Measurements from ENCODE around the gene SCRT2.
"Not testable (repeated sequence)": the region's sequence is repeated elsewhere in the genome, so short reads cannot be mapped to it uniquely, and the experiment has no call there.

Gene SCRT2

GRCh38 chr20:698276-698675 lies 22.7 kb upstream of the SCRT2 start:
- TF ChIP-seq MAX (IDR thresholded peaks at IDR 0.05; ENCODE audit: low read depth, low read length) (no peak), MYC (IDR thresholded peaks at IDR 0.05; ENCODE audit: low read depth, low read length) (no peak), POLR2A (IDR thresholded peaks at IDR 0.05; ENCODE audit: extremely low read depth, insufficient read length) (no peak), CTCF (IDR thresholded peaks at IDR 0.05; ENCODE audit: low read depth, low read length) (no peak)
- no peak for DNase-seq (ENCODE audit: low read depth)
- no peak overlapping the region for H3K4me3 ChIP-seq (ENCODE audit: low read depth, low read length)

- no peak for DNase-seq (ENCODE audit: low read depth)
- TF ChIP-seq MYC (IDR thresholded peaks at IDR 0.05; ENCODE audit: low read depth, low read length) (no peak), MAX (IDR thresholded peaks at IDR 0.05; ENCODE audit: low read depth, low read length) (no peak), POLR2A (IDR thresholded peaks at IDR 0.05; ENCODE audit: extremely low read depth, insufficient read length) (no peak), CTCF (IDR thresholded peaks at IDR 0.05; ENCODE audit: low read depth, low read length) (no peak)
- no peak overlapping the region for H3K4me3 ChIP-seq (ENCODE audit: low read depth, low read length)
Measured at GRCh38 chr20:697826-698225, 22.2 kb upstream of the SCRT2 start.

- TF ChIP-seq CTCF (IDR thresholded peaks at IDR 0.05; ENCODE audit: low read depth, low read length) (no peak), MYC (IDR thresholded peaks at IDR 0.05; ENCODE audit: low read depth, low read length) (no peak), MAX (IDR thresholded peaks at IDR 0.05; ENCODE audit: low read depth, low read length) (no peak), POLR2A (IDR thresholded peaks at IDR 0.05; ENCODE audit: extremely low read depth, insufficient read length) (no peak)
- no peak overlapping the region for H3K4me3 ChIP-seq (ENCODE audit: low read depth, low read length)
- no peak for DNase-seq (ENCODE audit: low read depth)
Measured at GRCh38 chr20:695165-695866, 19.7 kb upstream of the SCRT2 start.

- H3K4me3 ChIP-seq (ENCODE audit: low read depth, low read length): no peak overlapping the region
- no peak for DNase-seq (ENCODE audit: low read depth)
- TF ChIP-seq MAX (IDR thresholded peaks at IDR 0.05; ENCODE audit: low read depth, low read length) (no peak), POLR2A (IDR thresholded peaks at IDR 0.05; ENCODE audit: extremely low read depth, insufficient read length) (no peak), MYC (IDR thresholded peaks at IDR 0.05; ENCODE audit: low read depth, low read length) (no peak), CTCF (IDR thresholded peaks at IDR 0.05; ENCODE audit: low read depth, low read length) (no peak)
Measured at GRCh38 chr20:694496-694895, 18.9 kb upstream of the SCRT2 start.

- H3K4me3 ChIP-seq (ENCODE audit: low read depth, low read length); DNase-seq (ENCODE audit: low read depth): not testable (repeated sequence)
Measured at GRCh38 chr20:693786-694185, 18.2 kb upstream of the SCRT2 start.

- H3K4me3 ChIP-seq (ENCODE audit: low read depth, low read length): no peak overlapping the region
- no peak for TF ChIP-seq CTCF (IDR thresholded peaks at IDR 0.05; ENCODE audit: low read depth, low read length)
- TF ChIP-seq POLR2A (IDR thresholded peaks at IDR 0.05; ENCODE audit: extremely low read depth, insufficient read length): no peak
- TF ChIP-seq MAX (IDR thresholded peaks at IDR 0.05; ENCODE audit: low read depth, low read length): no peak
- no peak for TF ChIP-seq MYC (IDR thresholded peaks at IDR 0.05; ENCODE audit: low read depth, low read length)
- no peak for DNase-seq (ENCODE audit: low read depth)
Measured at GRCh38 chr20:692044-692443, 16.4 kb upstream of the SCRT2 start.
